ENCODE data around the gene FBXO44. TPM values are rescaled to one million over a fixed set of nuclear protein-coding genes. Genes with fewer than 3 reads are reported as not detected.

FBXO44 gene
- polyA plus RNA-seq, 1 donor from 2014 or later, result 119 TPM

DNA sequence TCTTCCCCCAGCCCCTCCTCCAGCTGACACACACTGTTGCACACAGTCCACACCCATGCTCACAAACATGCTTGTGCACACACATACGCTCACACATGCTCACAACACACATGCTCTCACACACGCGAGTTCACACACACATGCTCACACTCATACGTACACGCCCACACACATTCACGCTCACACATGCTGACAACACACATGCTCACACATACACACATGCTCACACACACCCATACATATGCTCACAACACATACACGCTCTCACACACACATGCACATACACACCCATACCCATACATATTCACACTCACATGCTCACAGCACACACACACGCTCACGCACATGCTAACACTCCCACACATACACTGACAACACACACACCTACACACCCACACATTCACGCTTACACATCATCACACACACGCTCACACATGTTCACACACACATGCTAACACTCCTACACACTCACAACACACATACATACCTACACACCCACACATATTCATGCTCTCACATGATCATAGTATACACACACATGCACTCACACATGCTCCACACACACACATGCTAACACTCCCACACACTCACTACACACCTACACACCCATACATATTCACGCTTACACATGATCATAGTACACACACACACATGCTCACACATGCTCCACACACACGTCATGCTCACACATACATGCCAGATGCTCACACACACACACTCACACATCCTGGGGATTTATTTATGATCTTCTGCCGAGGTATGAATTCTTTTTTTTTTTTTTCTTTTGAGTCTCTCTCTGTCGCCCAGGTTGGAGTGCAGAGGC, 47.5 kb downstream of the FBXO44 start:
- H2AFZ ChIP-seq (ENCODE audit: low read depth, low read length), result no peak overlapping the region
- H3F3A ChIP-seq (ENCODE audit: insufficient read depth, low read length, poor library complexity, severe bottlenecking), result no peaks in the 10 kb centered on the region
- H4K20me1 ChIP-seq (ENCODE audit: insufficient read depth), result no peaks in the 10 kb centered on the region
- no peaks in the 10 kb centered on the region for H3K9me2 ChIP-seq (ENCODE audit: insufficient read depth, low read length)
- H3K9me3 ChIP-seq (ENCODE audit: low read length), result no peaks in the 10 kb centered on the region
- no peaks in the 10 kb centered on the region for H3K36me3 ChIP-seq (ENCODE audit: insufficient read depth, low read length)
- peaks cover 4% of the 10 kb centered on the region for H3K79me2 ChIP-seq (replicated peaks; ENCODE audit: insufficient read depth, low read length)
- H3K4me2 ChIP-seq (ENCODE audit: low read length), result no peak overlapping the region
- H3K27ac ChIP-seq (ENCODE audit: low read length), result peak overlapping the region; percentile 12
- H3K27me3 ChIP-seq (ENCODE audit: insufficient read depth, low read depth, low read length), result no peaks in the 10 kb centered on the region
- H3K4me3 ChIP-seq (ENCODE audit: low read length), result no peak overlapping the region
- no peak for TF ChIP-seq EZH2 (IDR thresholded peaks at IDR 0.05; ENCODE audit: borderline replicate concordance, insufficient read depth, low read length, poor library complexity, severe bottlenecking)
- no peak for TF ChIP-seq REST (IDR thresholded peaks at IDR 0.05; ENCODE audit: borderline replicate concordance)
- TF ChIP-seq SMC3 (conservative IDR thresholded peaks at IDR 0.05; ENCODE audit: poor library complexity), result no peak
- TF ChIP-seq POLR2AphosphoS5 (IDR thresholded peaks at IDR 0.05), result no peak
- TF ChIP-seq TAF1 (IDR thresholded peaks at IDR 0.05; ENCODE audit: low read depth), result no peak
- no peak for TF ChIP-seq EP300 (conservative IDR thresholded peaks at IDR 0.05; ENCODE audit: poor library complexity, severe bottlenecking)
- H3K9ac ChIP-seq (ENCODE audit: low read length), result peak overlapping the region; percentile 13

- Histone ChIP-seq H3K9me3 (ENCODE audit: low read length) (no peaks in the 10 kb centered on the region), H2AFZ (ENCODE audit: low read depth, low read length) (no peak overlapping the region), H3K27me3 (ENCODE audit: insufficient read depth, low read depth, low read length) (no peaks in the 10 kb centered on the region), H3F3A (ENCODE audit: insufficient read depth, low read length, poor library complexity, severe bottlenecking) (no peaks in the 10 kb centered on the region), H3K79me2 (replicated peaks; ENCODE audit: insufficient read depth, low read length) (peaks cover 4% of the 10 kb centered on the region), H4K20me1 (ENCODE audit: insufficient read depth) (no peaks in the 10 kb centered on the region), H3K4me2 (ENCODE audit: low read length) (no peak overlapping the region), H3K27ac (ENCODE audit: low read length) (no peak overlapping the region), H3K9ac (ENCODE audit: low read length) (no peak overlapping the region), H3K9me2 (ENCODE audit: insufficient read depth, low read length) (no peaks in the 10 kb centered on the region), H3K36me3 (ENCODE audit: insufficient read depth, low read length) (no peaks in the 10 kb centered on the region), H3K4me3 (ENCODE audit: low read length) (peak overlapping the region; percentile 1)
- no peak for TF ChIP-seq SMC3 (conservative IDR thresholded peaks at IDR 0.05; ENCODE audit: poor library complexity)
- no peak for TF ChIP-seq MXI1 (conservative IDR thresholded peaks at IDR 0.05; ENCODE audit: poor library complexity, severe bottlenecking)
- no peak for TF ChIP-seq POLR2AphosphoS5 (IDR thresholded peaks at IDR 0.05)
- no peak for TF ChIP-seq REST (IDR thresholded peaks at IDR 0.05; ENCODE audit: borderline replicate concordance)
- no peak for TF ChIP-seq EP300 (conservative IDR thresholded peaks at IDR 0.05; ENCODE audit: poor library complexity, severe bottlenecking)
- TF ChIP-seq, protein P1, sequence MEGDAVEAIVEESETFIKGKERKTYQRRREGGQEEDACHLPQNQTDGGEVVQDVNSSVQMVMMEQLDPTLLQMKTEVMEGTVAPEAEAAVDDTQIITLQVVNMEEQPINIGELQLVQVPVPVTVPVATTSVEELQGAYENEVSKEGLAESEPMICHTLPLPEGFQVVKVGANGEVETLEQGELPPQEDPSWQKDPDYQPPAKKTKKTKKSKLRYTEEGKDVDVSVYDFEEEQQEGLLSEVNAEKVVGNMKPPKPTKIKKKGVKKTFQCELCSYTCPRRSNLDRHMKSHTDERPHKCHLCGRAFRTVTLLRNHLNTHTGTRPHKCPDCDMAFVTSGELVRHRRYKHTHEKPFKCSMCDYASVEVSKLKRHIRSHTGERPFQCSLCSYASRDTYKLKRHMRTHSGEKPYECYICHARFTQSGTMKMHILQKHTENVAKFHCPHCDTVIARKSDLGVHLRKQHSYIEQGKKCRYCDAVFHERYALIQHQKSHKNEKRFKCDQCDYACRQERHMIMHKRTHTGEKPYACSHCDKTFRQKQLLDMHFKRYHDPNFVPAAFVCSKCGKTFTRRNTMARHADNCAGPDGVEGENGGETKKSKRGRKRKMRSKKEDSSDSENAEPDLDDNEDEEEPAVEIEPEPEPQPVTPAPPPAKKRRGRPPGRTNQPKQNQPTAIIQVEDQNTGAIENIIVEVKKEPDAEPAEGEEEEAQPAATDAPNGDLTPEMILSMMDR (IDR thresholded peaks at IDR 0.05; ENCODE audit: poor library complexity, severe bottlenecking), result no peak
Observed at GRCh38 chr1:11703357-11704193, 48.9 kb downstream of the FBXO44 start.
